ENCODE results near the gene C1D.
"Not testable (repeated sequence)": the region's sequence is repeated elsewhere in the genome, so short reads cannot be mapped to it uniquely, and the experiment has no call there.

C1D gene, protein sequence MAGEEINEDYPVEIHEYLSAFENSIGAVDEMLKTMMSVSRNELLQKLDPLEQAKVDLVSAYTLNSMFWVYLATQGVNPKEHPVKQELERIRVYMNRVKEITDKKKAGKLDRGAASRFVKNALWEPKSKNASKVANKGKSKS

DNA sequence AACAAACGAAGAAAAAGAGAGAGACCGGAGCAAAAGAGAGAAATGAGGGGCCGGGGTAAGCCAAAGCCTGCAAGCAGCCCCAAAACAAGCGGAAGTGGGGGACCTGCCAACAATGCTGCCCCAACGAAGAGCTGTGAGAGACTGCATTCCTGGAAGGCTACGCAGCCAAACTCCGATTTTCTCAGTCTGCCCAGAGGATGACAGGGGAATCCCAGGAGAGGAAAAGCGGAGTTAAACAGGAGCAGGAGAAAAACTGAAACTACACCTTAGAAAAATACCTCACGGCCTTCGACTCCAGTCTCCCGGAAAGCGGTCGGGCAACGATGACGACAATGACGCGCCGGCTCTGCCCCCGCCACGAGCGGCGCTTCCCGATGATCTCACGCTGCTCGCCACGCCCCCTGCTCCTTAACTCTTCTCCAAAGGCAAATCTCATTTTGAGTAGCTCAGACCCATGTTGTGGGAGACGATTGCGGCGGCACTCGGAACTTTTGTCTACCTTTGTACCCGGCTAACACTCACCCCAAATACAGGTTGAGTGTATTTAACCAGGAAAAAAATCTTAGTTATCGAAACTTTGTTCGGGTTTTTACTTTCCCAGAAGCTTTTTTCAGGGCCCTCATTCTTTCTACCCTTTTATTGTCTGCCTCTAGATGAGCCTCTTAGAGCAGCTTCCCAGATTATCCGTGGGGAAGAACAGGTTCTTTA lies at the start of gene C1D:
Gene C1D, minus strand, starts transcription at position 325 of the 708 bp plus-strand sequence. CDS start 15,694 bp downstream, outside the sequence.
- DNase-seq (ENCODE audit: low read depth), result peak; percentile 89

DNA sequence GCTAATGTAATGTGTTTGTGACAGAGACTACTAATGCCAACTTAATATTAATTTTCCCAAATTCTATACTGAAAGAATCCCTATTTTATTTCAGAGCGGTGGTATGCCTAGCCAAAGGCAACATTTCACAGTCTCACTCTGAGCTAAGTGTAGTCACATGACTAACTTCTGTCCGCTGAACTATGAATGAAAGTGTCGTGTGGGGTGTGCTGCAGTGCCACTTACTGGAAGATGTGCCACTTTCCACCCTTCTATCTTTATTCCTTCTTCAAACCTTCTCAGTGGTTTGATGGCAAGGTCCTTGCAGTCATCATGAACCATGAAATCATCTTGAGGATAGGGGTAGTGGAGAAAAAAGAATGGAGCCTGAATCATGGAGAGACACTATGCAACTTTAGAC lies 47.3 kb upstream of the C1D start:
- DNase-seq (ENCODE audit: low read depth), result no peak

DNA sequence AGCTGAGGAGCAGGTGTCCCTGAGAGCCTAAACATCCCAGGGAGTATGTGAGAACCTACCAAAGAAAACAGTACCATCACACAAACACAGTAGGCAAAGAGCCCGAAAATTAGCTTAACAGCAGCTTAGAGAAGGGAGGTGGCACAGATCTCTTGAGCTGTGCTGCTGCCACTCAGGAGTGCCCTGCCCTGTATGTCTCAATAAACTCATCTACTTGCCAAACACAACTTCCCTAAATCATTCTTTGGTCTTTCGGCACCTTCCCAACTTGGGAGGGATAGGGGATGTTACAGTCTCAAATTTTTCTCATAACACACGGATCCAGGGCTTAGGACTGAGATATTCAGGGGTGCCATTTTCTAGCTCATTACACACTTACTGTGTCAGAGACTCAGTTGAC lies 45.3 kb upstream of the C1D start:
- no peak for DNase-seq (ENCODE audit: low read depth)

DNA sequence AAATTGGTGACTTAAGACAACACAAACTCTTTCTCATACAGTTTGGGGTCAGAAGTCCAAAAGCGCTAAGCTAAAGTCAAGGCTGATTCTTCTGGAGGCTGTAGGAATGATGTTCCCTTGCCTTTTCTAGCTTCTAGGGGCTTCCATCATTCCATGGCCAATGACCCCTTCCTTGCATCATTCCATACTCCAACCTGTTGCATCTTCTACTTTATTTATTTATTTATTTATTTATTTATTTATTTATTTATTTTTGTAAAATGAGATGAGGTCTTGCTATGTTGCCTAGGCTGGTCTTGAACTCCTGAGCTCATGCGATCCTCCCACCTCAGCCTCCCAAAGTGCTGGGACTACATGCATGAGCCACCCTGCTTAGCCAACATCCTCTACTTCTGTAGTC lies 44.7 kb upstream of the C1D start:
- no peak for DNase-seq (ENCODE audit: low read depth)

DNA sequence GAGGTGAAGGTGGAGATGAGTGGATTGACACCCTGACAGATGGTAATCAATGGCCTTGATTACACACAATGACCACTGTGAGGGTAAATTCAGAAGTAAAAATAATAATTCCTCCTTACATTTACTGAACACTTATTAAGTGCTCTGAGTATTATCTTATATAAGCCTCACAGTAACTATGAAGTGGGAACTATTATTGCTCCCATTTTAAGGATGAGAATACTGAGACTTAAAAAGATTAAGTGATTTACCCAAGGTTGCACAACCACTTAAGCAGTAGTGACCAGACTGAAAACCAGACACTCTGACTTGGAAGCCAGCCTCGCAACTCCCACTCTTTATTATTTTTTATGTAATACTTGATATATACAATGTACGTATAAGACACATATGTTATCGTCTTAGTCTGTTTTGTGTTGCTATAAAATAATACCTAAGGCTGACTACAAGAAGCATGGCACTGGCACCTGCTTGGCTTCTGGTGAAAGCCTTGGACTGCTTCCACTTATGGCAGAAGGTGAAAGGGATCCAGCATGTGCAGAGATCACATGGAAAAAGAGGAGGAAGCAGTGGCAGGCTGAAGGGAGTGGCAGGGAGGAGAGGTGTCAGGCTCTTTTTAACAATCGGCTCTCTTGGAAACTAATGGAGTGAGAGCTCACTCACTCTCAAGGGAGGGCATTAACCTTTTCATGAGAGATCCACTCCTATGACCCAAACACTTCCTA lies 41.5 kb upstream of the C1D start:
- DNase-seq (ENCODE audit: low read depth), result no peak

DNA sequence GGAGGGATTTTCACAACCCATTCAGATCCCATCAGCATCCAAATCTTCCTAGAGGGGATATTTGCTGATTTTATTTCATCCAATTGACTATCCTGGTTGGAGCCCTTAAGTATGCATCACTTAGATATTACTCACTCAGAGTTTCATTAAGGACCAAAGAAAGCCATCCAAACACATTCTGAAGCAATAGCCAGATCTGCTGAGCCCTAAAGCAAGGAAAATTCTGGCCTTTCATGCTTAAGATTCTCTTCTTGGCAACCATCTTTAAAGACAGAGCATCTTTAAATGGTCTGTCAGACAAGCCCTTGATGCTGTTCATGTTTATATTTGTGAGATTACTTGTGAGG lies 40.9 kb upstream of the C1D start:
- no peak for DNase-seq (ENCODE audit: low read depth)

DNA sequence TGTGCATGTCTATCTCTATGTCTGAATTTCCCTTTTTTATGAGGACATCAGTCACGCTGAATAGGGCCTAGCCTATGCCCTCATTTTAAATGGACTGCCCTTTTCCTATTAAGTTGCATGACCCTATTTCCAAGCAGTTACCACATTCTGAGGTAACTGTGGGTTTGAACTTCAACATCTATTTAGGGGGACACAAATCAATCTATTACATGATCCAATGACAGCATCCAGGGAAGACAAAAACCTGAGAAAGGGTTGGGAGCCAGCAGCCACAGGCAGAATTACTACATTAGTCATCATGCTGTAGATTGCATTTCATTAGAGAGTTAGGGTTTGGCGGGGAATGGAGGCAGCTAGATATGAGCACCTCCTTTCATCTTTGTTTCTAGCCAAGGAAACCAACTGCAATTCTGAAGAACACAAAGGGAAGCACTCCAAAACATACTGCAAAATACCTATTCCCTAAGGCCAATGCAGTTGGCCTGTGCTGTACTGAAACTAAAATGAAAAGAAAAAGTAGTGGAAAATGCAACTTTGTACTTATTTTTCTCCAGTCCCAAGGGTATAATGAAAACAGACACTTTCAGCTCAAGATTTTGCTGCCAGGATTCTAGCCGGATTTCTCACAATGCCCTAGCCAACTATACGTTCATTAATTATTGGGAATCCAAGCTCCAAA lies 40.4 kb upstream of the C1D start:
- no peak for DNase-seq (ENCODE audit: low read depth)

DNA sequence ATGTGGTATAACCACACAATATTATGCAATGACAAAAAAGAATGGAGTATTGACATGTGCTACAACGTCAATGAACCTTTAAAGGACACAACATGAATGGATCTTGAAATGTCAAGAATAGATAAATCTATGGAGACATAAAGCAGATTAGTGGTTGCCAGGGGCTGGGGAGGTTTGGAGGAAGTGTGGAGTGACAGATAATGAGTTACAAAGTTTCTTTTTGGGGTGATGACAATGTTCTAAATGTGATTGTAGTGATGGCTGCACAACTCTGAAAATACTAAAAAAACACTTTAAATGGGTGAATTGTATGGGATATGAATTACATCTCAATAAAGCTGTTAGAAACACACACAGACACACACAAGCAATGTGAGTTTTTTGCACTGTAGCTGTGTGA lies 37.4 kb upstream of the C1D start:
- DNase-seq (ENCODE audit: low read depth), result no peak

DNA sequence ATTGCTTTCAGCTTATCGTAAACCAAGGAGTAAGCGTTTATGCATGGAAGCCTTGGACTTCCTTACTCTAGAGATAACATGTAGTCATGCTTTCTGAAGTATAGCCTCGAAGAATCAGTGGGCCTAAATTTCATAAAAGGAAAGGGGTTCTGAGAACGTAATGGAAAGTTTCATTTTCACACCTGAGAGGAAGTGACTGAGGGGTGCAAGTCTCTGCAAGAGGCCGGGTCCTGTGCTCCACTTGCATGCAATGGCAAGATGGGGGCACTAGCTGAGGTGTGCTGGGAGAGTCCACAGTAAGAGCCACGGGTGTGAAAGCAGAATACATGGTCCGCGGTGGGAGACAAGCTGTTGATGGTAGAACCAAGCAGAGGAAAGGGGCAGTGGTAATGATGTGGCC lies 36.5 kb upstream of the C1D start:
- no peak for DNase-seq (ENCODE audit: low read depth)

DNA sequence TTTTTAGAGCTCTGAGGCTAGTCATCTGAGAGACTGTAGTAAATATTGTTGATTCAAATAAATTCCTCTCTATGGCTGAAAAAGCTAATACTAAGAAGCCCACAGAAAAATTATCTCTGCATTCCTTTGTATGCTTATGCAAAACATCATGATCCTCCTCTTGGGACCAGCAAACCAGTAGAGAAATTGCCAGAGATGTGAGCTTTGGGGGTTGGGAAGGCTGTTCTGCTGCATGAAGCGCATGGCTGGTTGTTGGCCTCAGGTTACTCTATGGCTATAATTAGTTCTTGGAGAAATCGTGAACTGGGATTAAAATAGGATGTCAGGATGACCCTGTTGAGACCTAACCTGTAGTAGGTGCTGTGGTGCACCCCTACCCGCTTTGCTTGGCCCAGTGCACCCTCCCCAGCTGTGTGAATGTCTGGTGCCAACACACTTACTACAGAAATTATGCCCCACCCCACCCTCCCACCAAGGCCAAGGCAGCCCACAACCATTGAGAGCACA lies 35.5 kb upstream of the C1D start:
- no peak for DNase-seq (ENCODE audit: low read depth)

DNA sequence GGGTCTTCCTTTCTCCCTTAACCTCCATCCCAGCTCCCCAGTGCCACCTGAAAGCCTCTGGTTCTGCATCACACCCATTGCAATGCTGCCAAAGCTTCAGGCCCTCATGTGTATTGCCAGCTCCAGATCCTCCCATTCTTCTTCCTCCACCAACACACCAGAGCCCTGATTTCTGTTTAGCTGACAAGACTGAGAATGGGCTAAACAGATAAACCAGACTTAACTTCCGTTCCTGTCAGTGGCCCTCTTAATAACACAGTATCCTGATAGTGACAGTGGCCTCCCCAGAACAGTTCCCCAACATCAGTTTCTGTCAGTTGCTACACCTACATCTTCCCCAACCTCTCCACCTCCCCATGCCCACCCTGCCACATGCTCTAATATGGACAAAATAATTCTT lies 31.3 kb upstream of the C1D start:
- DNase-seq (ENCODE audit: low read depth), result no peak

DNA sequence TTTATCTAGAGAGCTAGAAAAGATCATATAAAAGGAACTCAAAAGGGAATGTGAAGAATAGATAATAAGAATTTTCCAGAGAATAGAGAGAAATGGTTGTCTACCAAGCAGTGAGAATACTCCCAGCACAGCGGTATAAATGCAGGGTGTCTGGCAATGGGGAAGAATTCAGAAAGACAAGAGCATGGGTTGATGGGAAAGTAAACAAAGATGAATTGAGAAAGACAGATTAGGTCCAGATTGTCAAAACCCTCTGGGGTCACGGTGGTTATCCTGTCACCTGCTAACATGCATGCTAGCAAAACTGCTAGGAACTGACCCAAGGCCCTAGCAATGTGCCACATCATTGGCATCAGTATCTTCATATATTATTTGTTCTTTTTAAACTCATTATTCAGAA lies 30.8 kb upstream of the C1D start:
- no peak for DNase-seq (ENCODE audit: low read depth)

DNA sequence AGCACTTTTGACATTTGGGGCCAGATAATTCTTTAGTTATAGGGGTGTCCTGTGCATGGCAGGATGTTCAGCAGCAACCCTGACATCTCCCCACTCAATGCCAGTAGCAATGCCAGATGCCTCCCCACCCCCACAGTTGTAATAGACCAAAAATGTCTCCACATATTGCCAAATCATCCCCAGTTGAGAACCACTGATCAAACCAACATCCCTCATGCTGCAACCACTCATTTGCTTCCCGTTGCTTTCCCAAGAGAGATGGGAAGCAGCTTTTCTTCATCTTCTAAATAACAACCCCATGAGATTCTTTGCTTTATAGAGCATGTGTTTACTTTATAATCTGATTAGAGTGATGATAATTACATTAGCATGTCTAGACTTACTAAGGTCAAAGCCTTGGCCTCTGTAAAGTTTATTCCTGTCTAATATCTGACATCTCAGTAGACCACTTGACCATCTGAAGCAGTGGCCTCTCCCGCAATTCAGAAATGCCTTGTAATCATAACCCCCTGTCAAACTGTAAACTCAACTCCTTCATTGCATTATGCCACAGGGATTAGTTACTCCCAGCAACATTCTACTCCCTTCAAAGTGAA lies 28.7 kb upstream of the C1D start:
- DNase-seq (ENCODE audit: low read depth), result no peak

DNA sequence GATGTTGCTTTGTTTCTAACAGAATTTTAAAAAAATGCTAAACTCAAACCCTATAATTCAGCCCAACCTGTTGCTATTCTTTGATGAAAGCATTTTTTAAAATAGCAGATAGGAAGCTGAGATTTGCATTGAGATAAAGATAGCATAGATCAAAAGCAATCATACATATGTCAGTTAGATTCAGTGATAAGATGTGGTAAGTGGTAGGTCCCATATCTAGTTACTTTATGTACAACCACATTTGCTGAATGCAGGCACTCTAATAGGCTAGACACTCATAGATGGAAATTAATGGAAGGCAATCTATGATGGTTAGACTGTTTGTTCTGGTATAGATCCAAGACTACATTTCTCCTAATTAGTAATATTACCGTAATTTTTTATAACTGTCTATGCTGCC lies 27.2 kb upstream of the C1D start:
- no peak for DNase-seq (ENCODE audit: low read depth)

DNA sequence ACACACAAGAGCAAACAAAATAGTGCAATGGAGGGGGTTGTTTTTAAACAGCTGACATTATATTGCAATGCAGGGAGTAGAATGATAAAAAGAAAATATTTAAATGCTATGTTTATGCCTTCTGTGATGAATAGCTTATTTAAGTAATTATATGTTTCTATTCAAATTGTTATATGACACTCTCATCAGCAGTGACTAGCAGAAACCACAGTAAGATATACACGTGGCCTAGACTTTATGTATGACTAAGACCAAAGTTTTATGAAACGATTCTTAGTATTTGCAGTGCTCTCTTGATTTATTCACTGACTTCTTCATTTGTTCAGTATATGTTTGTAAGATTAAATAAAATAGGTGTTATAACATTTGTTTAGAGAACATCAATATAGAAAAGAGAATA lies 26.1 kb upstream of the C1D start:
- no peak for DNase-seq (ENCODE audit: low read depth)

DNA sequence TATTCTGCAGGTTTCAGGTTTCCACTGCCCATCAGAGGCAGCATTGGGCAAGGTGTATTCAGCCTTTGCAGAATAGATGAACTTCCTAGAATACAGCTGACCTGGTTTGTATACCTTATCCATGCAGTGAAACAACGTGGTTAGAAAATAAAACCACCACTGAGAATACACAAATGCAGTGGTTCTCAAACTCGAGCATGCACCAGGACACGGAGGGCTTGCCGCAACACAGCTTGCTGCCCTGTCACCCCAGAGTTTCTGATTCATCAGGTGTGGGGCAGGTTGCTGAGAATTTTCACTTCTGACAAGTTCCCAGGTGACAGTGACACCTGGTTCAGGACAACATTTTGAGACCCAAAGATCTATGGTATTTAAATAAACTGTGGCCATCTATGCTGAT lies 23.4 kb upstream of the C1D start:
- no peak for DNase-seq (ENCODE audit: low read depth)

DNA sequence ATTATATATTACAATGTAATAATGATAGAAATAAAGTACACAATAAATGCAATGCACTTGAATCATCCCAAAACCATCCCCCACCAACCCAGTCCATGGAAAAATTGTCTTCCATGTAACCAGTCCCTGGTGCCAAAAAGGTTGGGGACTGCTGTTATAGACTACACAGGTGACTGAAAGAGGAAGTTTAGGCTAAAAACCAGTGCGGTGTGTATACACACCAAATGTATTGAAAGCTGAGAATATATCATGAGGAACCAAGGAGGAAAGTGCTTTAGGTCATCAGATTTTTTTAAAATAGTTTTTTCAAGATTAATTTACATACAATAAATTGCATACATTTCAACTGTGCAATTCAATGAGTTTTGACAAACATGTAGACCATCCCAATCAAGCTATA lies 20.5 kb upstream of the C1D start:
- DNase-seq (ENCODE audit: low read depth), result no peak

DNA sequence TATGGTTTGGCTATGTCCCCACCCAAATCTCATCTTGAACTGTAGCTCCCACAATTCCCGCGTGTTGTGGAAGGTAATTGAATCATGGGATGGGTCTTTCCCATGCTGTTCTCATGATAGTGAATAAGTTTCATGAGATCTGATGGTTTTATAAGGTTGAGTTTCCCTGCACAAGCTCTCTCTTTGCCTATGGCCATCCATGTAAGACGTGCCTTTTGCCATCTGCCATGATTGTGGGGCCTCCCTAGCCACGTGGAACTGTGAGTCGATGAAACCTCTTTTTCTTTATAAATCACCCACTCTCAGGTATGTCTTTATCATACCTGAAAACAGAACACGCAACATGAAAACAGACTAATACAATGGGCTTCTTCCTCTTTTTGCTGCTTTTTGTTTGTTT lies 11.2 kb upstream of the C1D start:
- no peak for DNase-seq (ENCODE audit: low read depth)

DNA sequence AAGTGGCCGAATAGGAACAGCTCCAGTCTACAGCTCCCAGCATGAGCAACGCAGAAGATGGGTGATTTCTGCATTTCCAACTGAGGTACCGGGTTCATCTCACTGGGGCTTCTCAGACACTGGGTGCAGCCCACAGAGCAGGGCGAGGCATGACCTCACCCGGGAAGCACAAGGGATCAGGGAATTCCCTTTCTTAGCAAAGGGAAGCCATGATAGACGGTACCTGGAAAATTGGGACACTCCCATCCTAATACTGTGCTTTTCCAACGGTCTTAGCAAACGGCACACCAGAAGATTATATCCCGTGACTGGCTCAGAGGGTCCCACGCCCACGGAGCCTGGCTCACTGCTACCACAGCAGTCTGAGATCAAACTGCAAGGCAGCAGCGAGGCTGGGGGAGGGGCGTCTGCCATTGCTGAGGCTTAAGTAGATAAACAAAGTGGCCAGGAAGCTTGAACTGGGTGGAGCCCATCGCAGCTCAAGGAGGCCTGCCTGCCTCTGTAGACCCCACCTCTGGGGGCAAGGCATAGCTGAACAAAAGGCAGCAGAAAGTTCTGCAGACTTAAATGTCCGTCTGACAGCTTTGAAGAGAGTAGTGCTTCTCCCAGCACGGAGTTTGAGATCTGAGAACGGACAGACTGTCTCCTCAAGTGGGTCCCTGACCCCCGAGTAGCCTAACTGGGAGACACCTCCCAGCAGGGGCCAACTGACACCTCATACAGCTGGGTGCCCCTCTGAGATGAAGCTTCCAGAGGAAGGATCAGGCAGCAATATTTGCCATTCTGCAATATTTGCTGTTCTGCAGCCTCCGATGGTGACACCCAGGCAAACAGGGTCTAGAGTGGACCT lies 1.2 kb upstream of the C1D start:
- not testable (repeated sequence) for DNase-seq (ENCODE audit: low read depth)

DNA sequence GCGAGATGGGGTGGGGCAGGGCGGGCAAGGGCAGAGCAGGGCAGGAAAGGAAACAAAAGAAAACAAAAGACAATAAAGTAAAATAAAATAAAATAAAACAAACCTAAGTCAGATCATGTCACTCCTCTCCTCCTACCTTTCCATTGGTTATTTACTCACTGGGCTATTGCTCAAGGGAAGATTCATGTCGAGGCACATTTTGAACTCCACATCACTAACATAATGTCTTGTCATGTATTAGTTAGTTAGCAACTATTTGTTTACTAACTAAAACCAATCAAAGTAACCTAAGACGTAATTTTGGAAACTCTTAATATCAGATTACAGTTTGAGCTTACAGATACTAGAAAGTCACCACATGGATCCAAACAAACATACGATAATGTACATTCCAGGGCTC lies 2.2 kb downstream of the C1D start:
- DNase-seq (ENCODE audit: low read depth), result no peak

DNA sequence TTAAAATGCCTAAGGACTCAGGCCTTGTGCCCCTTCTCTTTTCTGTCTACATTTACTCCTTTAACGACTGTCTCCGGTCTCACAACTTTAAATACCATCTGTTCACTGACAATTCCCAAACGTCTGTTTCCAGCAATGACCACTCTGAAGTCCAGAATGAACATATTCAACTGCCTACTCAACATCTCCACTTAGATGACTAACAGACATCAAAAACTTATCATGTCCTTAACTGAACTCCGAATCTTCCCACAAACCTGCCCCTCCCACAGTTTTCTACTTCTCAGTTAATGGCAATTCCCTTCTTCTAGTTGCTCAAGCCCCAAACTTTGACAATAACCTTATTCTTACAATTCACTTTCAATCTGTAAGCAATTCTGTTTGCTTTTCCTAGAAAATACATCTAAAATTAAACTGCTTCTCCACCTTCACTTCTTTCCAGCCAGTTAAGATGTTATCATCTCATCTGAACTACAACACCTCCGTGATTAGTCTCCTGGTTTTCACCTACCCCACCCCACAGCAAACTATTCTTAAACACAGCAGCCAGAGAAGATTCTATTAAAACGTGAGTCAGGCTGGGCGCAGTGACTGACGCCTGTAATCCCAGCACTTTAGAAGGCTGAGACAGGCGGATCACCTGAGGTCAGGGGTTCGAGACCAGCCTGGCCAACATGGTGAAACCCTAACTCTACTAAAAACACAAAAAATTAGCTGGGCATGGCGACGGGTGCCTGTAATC lies 2.8 kb downstream of the C1D start:
- no peak for DNase-seq (ENCODE audit: low read depth)
